Activated CD4-positive, alpha-beta memory T cell treated with anti-CD3 and anti-CD28 coated beads, Interleukin-2, amount 10 ng/mL, durations not matched to agents 7 days and 5 days (primary cell): Measurements from ENCODE around the gene NR4A3. TPM values are rescaled to one million over a fixed set of nuclear protein-coding genes. Genes with fewer than 3 reads are reported as not detected.

Source experiments
- CTCF ChIA-PET: fragments of 350-600 bp; sonication (Branson Sonifier 250); formaldehyde crosslinking; loops from one replicate; lab custom pipeline; 2021; ENCODE audit warnings: antibody characterized with exemption, inconsistent platforms; lab: Charles Lee
- POLR2A ChIA-PET: fragments of 350-600 bp; sonication (Branson Sonifier 250); formaldehyde crosslinking; loops from one replicate; lab custom pipeline; 2021; ENCODE audit warnings: antibody characterized with exemption; lab: Charles Lee
- DNase-seq: peaks from one replicate; pipeline ENCODE4 v3.0.0-alpha.2; 2020
- H3K27ac Mint-ChIP-seq: one replicate; pipeline ENCODE4 v1.8.0; 2021; ENCODE audit warnings: mild to moderate bottlenecking, mixed read lengths
- H3K27me3 Mint-ChIP-seq: one replicate; pipeline ENCODE4 v1.8.0; 2021; ENCODE audit warnings: mixed read lengths
- H3K36me3 Mint-ChIP-seq: one replicate; pipeline ENCODE4 v1.8.0; 2021; ENCODE audit warnings: low read depth, mixed read lengths
- H3K4me1 Mint-ChIP-seq: one replicate; pipeline ENCODE4 v1.8.0; 2021; ENCODE audit warnings: mixed read lengths
- H3K4me3 Mint-ChIP-seq: one replicate; pipeline ENCODE4 v1.8.0; 2021; ENCODE audit warnings: mild to moderate bottlenecking, mixed read lengths
- H3K9me3 Mint-ChIP-seq: one replicate; pipeline ENCODE4 v1.8.0; 2021; ENCODE audit warnings: mixed read lengths
- total RNA-seq, 2 experiments: library from RNA; stranded (reverse); gene quantifications; one replicate each; pipeline ENCODE4 v1.2.3, GENCODE V29; 2021

NR4A3 gene
- total RNA-seq, 2 experiments from 2014 or later, result 3.0 to 3.2 TPM

DNA sequence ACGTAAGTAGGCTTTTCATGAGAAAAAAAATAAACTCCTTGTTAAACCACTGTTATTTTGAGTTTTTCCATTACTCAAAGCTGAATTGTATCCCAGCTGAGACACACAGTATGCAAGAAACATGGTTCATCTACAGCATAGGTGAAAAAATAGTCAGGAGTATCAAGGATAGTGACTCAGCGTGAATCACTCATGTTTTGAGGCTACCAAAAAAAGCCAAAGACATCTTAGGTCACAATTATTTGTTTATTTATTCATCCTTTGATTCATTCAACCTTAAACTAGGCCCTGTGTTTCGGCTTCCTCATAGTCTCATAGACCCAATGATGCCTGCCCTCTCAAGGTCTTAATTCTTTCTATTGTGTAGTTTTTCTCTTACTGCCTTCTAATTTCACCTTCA is 51.8 kb downstream of the NR4A3 start:
- Mint-ChIP-seq H3K27me3 (peaks cover 9% of the 10 kb centered on the region), H3K9me3 (peaks cover 3% of the 10 kb centered on the region), H3K4me1 (peaks cover 25% of the 10 kb centered on the region), H3K4me3 (no peak overlapping the region), H3K36me3 (no peaks in the 10 kb centered on the region), H3K27ac (no peak overlapping the region)
- POLR2A ChIA-PET, result no interaction called here
- no peak for DNase-seq
- CTCF ChIA-PET, result no interaction called here

DNA sequence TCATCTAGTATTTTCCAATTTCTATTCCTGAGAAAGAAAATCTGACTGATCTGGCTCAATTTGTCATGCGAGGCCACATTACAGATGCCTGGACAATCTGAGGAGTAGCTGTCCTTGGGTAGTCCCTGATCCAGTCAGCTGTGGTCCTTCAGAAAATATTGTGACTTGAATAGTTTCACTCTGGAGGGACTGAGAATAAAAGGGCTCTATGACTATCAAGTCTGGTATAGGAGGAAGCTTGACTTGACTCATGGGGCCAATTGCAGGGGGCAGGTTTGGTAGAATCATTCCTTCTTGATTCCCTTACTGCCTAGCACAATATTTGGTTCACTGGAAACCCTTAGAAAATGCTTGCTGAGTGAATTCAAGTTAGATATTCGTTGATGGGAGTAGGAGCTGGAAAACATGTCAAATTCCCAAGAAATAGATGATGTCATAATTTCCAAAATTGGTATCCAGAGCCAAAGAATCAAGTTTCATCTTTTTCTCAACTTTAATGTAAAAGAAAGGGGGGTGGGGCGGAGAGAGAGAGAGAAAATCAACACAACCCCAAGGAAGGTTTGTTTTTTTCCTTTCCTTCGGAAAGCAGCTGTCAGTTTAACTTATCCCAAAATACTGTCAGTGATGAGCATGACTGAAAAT is 52.4 kb downstream of the NR4A3 start:
- H3K27ac Mint-ChIP-seq, result no peak overlapping the region

DNA sequence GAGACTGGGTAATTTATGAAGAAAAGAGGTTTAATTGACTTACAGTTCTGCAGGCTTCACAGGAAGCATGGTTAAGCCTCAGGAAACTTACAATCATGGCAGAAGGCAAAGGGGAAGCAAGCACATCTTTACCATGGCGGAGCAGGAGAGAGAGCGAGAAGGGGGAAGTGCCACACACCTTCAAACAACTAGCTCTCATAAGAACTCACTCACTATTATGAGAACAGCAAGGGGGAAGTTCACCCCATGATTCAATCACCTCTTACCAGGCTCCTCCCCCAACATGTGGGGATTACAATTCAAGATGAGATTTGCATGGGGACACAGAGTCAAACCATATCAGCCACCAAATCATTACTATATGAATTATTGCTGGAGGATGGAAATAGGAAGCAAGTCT is 54.5 kb downstream of the NR4A3 start:
- Mint-ChIP-seq H3K9me3 (peaks cover 3% of the 10 kb centered on the region), H3K36me3 (no peaks in the 10 kb centered on the region), H3K27ac (no peak overlapping the region), H3K4me3 (no peak overlapping the region), H3K27me3 (peaks cover 9% of the 10 kb centered on the region), H3K4me1 (peaks cover 5% of the 10 kb centered on the region)
- CTCF ChIA-PET, result interaction anchor here (1.0 kb wide), 1 partner anchor 25 kb away, joined by 3 read pairs; no protein-coding TSS in a partner anchor
- POLR2A ChIA-PET, result no interaction called here
- DNase-seq, result no peak

More for the DNA sequence above, 52.4 kb downstream of the NR4A3 start:
- ChIA-PET POLR2A (no interaction called here), CTCF (no interaction called here)
- no peaks in the 10 kb centered on the region for H3K36me3 Mint-ChIP-seq
- H3K4me1 Mint-ChIP-seq, result peaks cover 20% of the 10 kb centered on the region
- no peak for DNase-seq
- H3K4me3 Mint-ChIP-seq, result no peak overlapping the region
- H3K9me3 Mint-ChIP-seq, result peaks cover 3% of the 10 kb centered on the region
- H3K27me3 Mint-ChIP-seq, result peaks cover 9% of the 10 kb centered on the region

DNA sequence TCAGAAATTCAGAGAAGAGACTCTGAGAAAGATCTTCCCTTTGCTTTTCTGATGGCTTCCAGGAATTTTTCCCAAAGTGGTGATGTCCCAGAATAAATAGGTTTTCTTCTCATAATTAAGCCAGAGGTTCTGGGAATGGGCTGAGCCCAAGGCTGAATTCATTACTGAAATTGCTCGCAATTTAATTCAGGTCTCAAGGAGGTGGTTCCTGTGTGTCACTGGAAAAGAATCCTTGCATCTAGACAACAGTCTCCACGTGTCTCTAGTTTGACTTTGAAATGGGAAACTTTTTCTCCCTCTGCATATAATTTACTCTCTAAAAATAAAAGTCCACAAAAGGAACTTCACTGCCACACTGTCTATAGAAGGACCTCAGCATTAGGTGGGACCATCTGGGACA is 57.0 kb downstream of the NR4A3 start:
- Mint-ChIP-seq H3K4me3 (no peak overlapping the region), H3K9me3 (peaks cover 3% of the 10 kb centered on the region), H3K27ac (no peak overlapping the region), H3K36me3 (no peaks in the 10 kb centered on the region), H3K4me1 (peaks cover 9% of the 10 kb centered on the region), H3K27me3 (peaks cover 9% of the 10 kb centered on the region)
- no peak for DNase-seq
- CTCF ChIA-PET, result no interaction called here
- POLR2A ChIA-PET, result no interaction called here

DNA sequence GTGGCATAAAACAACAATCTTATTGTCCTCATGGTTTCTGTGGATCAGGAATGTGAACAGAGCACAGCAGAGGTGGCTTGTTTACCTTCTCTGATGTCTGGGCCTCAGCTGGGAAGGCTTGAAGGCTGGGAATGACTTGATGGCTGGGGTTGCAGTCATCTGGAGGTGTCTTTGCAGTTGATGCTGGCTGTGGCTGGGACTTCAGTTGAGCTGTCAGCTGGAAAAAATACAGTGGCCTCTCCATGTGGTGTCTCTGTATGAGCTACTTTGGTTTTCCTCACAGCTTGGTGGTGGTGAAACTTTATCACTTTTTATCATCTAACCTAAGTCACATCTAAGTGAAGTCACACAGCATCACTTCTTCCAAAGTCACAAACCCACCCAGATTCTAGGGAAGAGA is 60.1 kb downstream of the NR4A3 start:
- H3K27ac Mint-ChIP-seq, result no peak overlapping the region
- ChIA-PET POLR2A (no interaction called here), CTCF (interaction anchor here (0.7 to 0.8 kb wide), 2 partner anchors 11 to 29 kb away, joined by 4 read pairs; no protein-coding TSS in a partner anchor)
- H3K36me3 Mint-ChIP-seq, result no peaks in the 10 kb centered on the region
- no peaks in the 10 kb centered on the region for H3K27me3 Mint-ChIP-seq
- H3K9me3 Mint-ChIP-seq, result no peaks in the 10 kb centered on the region
- H3K4me1 Mint-ChIP-seq, result peaks cover 4% of the 10 kb centered on the region
- no peak overlapping the region for H3K4me3 Mint-ChIP-seq
- DNase-seq, result no peak

DNA sequence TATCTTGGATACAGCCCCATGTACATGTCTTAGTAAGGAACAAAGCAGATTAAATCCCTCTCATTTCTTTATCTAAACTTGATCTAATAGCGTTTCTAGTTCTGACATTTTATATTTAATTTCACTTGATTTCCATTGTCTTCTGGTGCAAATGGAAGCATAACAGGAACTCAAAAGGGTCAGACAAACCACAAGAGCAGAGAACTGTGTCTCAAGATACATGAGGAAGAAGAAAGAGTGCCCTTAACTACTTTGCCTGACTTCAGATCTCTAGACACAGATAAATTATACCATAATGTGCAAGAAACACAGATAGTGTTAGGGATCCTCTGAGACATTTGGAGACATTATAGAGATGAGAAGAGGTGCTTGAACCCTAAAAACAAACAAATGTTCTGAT is 64.1 kb downstream of the NR4A3 start:
- ChIA-PET CTCF (no interaction called here), POLR2A (interaction anchor here (0.7 to 0.9 kb wide), 2 partner anchors 20 to 27 kb away, joined by 3 read pairs; no protein-coding TSS in a partner anchor)
- Mint-ChIP-seq H3K27ac (no peak overlapping the region), H3K36me3 (no peaks in the 10 kb centered on the region), H3K4me1 (peaks cover 4% of the 10 kb centered on the region), H3K9me3 (no peaks in the 10 kb centered on the region), H3K4me3 (no peak overlapping the region), H3K27me3 (no peaks in the 10 kb centered on the region)
- DNase-seq, result no peak

DNA sequence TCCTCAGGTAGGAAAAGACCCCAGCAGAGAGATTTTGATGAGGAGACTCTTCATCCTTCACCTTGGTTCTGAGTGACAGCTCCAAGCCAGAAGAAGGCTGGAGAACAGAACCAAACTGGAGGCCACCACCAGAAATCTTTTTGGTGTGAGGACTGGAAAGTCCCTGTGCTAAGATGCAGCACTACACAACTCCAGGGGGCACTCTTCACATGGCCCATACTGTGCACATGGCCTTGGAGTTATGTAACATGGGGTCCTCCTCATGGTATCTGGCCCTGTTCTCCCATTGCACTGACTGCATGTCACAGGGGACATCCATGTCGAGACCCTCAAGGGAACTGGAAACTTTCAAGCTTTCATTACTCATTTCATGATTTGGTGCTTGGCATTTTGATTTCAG is 67.4 kb downstream of the NR4A3 start:
- peaks cover 5% of the 10 kb centered on the region for H3K27me3 Mint-ChIP-seq
- H3K9me3 Mint-ChIP-seq, result no peaks in the 10 kb centered on the region
- ChIA-PET POLR2A (no interaction called here), CTCF (interaction anchor here (2.1 kb wide), 1 partner anchor 59 kb away, joined by 4 read pairs; no protein-coding TSS in a partner anchor)
- no peaks in the 10 kb centered on the region for H3K4me1 Mint-ChIP-seq
- H3K4me3 Mint-ChIP-seq, result no peak overlapping the region
- H3K27ac Mint-ChIP-seq, result no peak overlapping the region
- no peaks in the 10 kb centered on the region for H3K36me3 Mint-ChIP-seq
- DNase-seq, result no peak

DNA sequence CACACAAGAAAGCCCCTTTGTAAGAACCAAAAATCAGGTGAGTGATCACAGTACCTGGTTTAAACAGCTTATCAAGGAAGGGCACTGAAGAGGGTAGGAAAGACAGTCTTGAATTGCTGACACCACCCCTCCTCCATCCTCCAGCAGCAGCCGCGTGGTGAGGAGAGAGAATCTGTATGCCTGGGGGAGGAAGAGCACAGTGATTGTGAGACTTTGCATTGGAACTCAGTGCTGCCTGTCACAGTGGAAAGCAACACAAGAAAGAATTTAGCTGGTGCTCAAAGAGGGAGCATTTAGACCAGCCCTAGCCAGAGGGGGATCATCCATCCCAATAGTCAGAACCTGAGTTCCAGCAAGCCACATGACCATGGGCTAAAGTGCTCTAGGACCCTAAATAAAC is 73.1 kb downstream of the NR4A3 start:
- H3K9me3 Mint-ChIP-seq, result no peaks in the 10 kb centered on the region
- no peaks in the 10 kb centered on the region for H3K36me3 Mint-ChIP-seq
- peaks cover 29% of the 10 kb centered on the region for H3K27me3 Mint-ChIP-seq
- no peak overlapping the region for H3K4me3 Mint-ChIP-seq
- no peak for DNase-seq
- ChIA-PET CTCF (no interaction called here), POLR2A (no interaction called here)
- no peaks in the 10 kb centered on the region for H3K4me1 Mint-ChIP-seq
- H3K27ac Mint-ChIP-seq, result no peak overlapping the region

DNA sequence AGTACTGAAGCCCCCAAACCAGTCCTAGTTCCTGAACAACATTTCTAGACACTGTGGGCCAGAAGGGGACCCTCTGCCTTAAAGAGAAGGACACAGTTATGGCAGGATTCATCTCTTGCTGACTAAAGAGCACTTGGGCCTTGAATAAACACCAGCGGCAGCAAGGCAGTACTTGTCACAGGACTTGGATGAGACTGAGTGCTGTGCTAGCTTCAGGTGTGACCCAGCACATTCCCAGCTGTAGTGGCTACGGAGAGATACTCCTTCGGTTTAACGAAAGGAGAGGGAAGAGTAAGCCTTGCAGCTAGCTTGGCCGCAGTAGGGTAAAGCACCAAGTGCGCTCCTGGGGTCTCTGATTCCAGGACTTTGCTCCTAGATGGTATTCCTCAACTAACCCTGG is 73.8 kb downstream of the NR4A3 start:
- Mint-ChIP-seq H3K4me3 (no peak overlapping the region), H3K9me3 (no peaks in the 10 kb centered on the region), H3K36me3 (no peaks in the 10 kb centered on the region), H3K4me1 (no peaks in the 10 kb centered on the region), H3K27me3 (peaks cover 34% of the 10 kb centered on the region), H3K27ac (no peak overlapping the region)
- DNase-seq, result no peak
- ChIA-PET CTCF (no interaction called here), POLR2A (no interaction called here)

DNA sequence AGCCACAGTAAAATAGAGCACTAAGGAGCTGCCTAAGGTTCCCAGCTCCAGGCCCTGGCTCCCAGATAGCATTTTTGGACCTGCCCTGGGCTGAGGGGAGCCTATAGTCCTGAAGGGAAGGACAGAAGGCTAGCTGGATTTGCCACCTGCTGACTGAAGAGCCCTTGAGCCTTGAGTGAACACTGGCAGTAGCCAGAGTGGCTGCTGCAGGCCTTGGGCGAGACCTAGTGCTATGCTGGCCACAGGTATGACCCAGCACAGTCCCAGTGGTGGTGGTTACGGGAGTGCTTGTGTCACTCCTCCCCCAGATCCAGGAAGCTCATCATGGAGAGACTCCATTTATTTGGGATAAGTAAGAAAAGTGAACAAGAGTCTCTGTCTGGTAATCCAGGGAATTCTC is 74.4 kb downstream of the NR4A3 start:
- Mint-ChIP-seq H3K36me3 (no peaks in the 10 kb centered on the region), H3K4me1 (no peaks in the 10 kb centered on the region), H3K27me3 (peaks cover 38% of the 10 kb centered on the region), H3K9me3 (no peaks in the 10 kb centered on the region), H3K4me3 (no peak overlapping the region), H3K27ac (no peak overlapping the region)
- POLR2A ChIA-PET, result no interaction called here
- DNase-seq, result no peak
- CTCF ChIA-PET, result no interaction called here

DNA sequence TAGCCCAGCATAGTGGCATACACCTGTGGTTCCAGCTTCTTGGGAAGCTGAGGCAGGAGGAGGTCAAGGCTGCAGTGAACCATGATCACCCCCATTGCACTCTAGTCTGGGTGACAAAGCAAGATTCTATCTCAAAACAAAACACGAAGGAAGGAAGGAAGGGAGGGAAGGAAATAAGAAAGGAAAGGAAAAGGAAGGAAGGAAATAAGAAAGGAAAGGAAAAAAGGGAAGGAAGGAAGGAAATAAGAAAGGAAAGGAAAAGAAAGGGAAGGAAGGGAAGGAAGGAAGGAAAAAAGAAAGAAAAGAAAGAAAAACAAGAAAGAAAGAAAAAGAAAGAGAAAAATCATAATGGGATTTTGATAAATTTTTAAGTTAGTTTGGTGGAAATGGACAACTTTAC is 81.7 kb downstream of the NR4A3 start:
- peaks cover 31% of the 10 kb centered on the region for H3K27me3 Mint-ChIP-seq
- H3K9me3 Mint-ChIP-seq, result no peaks in the 10 kb centered on the region
- H3K4me3 Mint-ChIP-seq, result no peak overlapping the region
- ChIA-PET CTCF (interaction anchor here (0.5 to 1.3 kb wide), 5 partner anchors 16 to 419 kb away, joined by 3 read pairs; no protein-coding TSS in a partner anchor), POLR2A (no interaction called here)
- H3K36me3 Mint-ChIP-seq, result no peaks in the 10 kb centered on the region
- H3K27ac Mint-ChIP-seq, result no peak overlapping the region
- H3K4me1 Mint-ChIP-seq, result peaks cover 19% of the 10 kb centered on the region
- no peak for DNase-seq

DNA sequence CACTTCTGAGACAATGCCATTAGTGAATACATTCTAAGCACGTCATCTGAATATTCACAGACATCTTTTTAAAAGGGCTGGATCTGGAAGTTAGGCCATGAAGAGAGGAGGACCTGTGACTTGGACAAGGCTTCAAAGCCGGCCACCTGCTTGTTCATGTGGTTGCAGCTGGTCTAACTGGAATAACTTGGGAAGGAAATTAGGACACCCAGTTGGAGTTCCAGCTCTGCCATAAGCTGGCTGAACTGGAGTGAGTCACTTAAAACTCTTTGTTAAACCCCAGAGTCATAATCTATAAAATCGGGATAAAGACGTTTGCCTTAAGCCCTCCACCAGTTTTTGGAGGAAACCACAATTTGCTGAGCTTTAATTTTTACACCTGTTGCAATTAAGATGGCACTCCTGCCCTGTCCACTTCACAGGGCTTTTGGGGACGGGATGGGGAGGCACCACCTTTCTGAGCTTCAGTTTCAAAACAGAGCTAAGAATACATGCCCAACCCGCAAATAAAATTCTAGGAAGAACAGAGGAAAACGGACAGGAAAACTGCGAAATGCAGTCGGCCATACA is 84.2 kb downstream of the NR4A3 start:
- Mint-ChIP-seq H3K4me1 (peaks cover 27% of the 10 kb centered on the region), H3K27ac (peak overlapping the region; percentile 73), H3K9me3 (no peaks in the 10 kb centered on the region), H3K4me3 (peak overlapping the region; percentile 97), H3K36me3 (peaks cover 3% of the 10 kb centered on the region), H3K27me3 (peaks cover 15% of the 10 kb centered on the region)
- ChIA-PET POLR2A (interaction anchor here (0.8 to 2.0 kb wide), 8 partner anchors 13 to 684 kb away, joined by 3 to 17 read pairs (median 6); partner anchors contain the start of genes ALG2, NR4A3, SEC61B and TEX10), CTCF (interaction anchor here (0.9 to 1.5 kb wide), 3 partner anchors 81 to 315 kb away, joined by 3 to 5 read pairs (median 4); no protein-coding TSS in a partner anchor)
- DNase-seq, result no peak

DNA sequence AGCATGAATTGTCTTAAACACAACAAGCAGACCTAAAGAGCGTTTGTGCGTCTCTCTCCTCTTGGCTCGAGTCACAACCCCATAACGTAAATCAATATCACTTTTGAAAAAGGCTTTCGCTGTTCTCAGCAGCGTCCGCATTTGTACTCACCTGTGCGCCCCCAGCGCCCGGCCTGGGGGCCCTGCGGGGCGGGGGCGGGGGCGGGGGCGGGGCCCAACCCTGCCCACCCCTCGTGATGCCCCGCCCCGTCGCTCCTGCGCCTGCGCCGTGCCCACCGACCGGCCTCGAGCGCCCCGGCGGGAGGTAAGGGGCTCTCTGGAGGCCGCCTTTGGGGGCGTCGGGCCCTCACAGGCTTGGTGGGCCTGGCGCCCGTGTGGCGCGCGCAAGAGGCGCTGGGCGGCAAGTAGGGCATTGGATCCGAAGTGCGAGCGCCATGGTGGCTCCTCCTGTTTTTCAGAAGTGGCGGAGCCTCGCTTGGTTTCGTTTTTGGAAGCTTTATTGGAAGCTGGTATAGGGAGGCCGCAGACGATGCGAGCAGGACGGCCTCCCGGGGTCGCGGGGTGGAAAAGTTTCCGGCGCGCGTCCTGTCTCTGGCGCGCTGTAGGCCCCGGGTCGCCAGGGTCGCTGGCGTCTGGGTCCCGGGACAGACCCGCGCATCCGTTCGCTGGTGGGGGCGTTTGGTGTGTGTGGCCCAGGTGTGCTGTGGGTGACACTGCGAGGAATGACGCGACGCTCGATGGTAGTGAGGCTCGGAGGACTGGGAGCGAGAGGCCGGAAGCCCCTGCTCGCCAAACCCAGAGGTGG is 84.9 kb downstream of the NR4A3 start, which contains the start of gene STX17:
STX17 (plus strand) TSS at position 252 of the 805 bp plus-strand sequence. CDS start 8,586 bp downstream, outside the sequence.
- H3K4me3 Mint-ChIP-seq, result peak within 1 kb of the TSS; percentile 97
- POLR2A ChIA-PET, result interaction anchor here (0.7 to 2.0 kb wide), 16 partner anchors 9 to 685 kb away, joined by 3 to 17 read pairs (median 4); partner anchors contain the start of genes ALG2, NR4A3, SEC61B and TEX10
- CTCF ChIA-PET, result interaction anchor here (1.3 to 1.5 kb wide), 3 partner anchors 82 to 84 kb away, joined by 3 to 5 read pairs (median 4); no protein-coding TSS in a partner anchor
- peak within 1 kb of the TSS; percentile 96 for H3K27ac Mint-ChIP-seq
- H3K27me3 Mint-ChIP-seq, result peaks cover 15% of the 10 kb centered on the region
- no peaks in the 10 kb centered on the region for H3K9me3 Mint-ChIP-seq
- H3K4me1 Mint-ChIP-seq, result peaks cover 31% of the 10 kb centered on the region
- H3K36me3 Mint-ChIP-seq, result peaks cover 7% of the 10 kb centered on the region
- peak; percentile 79 for DNase-seq
